IPS-18a (cell line): ENCODE results near the gene SKI.

Experiments used
- H3K27ac ChIP-seq: one replicate; pipeline ENCODE4 v1.5.1; 2013; ENCODE audit warnings: low read length
- H3K27me3 ChIP-seq: one replicate; pipeline ENCODE4 v1.6.1; 2013; ENCODE audit warnings: mild to moderate bottlenecking, low read length; ENCODE audit not compliant: control insufficient read depth, insufficient read depth
- H3K36me3 ChIP-seq: one replicate; pipeline ENCODE4 v1.6.1; 2013; ENCODE audit warnings: low read depth, low read length; ENCODE audit not compliant: control insufficient read depth
- H3K4me1 ChIP-seq: one replicate; pipeline ENCODE4 v1.6.1; 2013; ENCODE audit warnings: low read depth, low read length; ENCODE audit not compliant: control insufficient read depth
- H3K4me3 ChIP-seq: one replicate; pipeline ENCODE4 v1.5.1; 2013; ENCODE audit warnings: low read length
- H3K9ac ChIP-seq: one replicate; pipeline ENCODE4 v1.6.1; 2013; ENCODE audit warnings: mild to moderate bottlenecking, low read length, moderate library complexity
- H3K9me3 ChIP-seq: one replicate; pipeline ENCODE4 v1.6.1; 2013; ENCODE audit warnings: low read depth, low read length; ENCODE audit not compliant: control insufficient read depth

Gene SKI

GRCh38 chr1:2228157-2228594, at the start of gene SKI:
TSS of gene SKI (plus strand) at chr1:2228319. CDS start at chr1:2228767, 448 bp downstream.
- Histone ChIP-seq H3K9me3 (no peaks in the 10 kb centered on the region), H3K27me3 (no peaks in the 10 kb centered on the region), H3K36me3 (no peaks in the 10 kb centered on the region), H3K27ac (no peak within 1 kb of the TSS), H3K4me3 (peak within 1 kb of the TSS; percentile 76), H3K9ac (peak within 1 kb of the TSS; percentile 56), H3K4me1 (peaks cover 10% of the 10 kb centered on the region)

GRCh38 chr1:2178875-2179274, 49.2 kb upstream of the SKI start:
- H3K9ac ChIP-seq = no peak overlapping the region
- no peaks in the 10 kb centered on the region for H3K4me1 ChIP-seq
- H3K36me3 ChIP-seq = no peaks in the 10 kb centered on the region
- no peak overlapping the region for H3K27ac ChIP-seq
- H3K9me3 ChIP-seq = no peaks in the 10 kb centered on the region
- no peaks in the 10 kb centered on the region for H3K27me3 ChIP-seq
- H3K4me3 ChIP-seq = no peak overlapping the region

- no peaks in the 10 kb centered on the region for H3K36me3 ChIP-seq
- no peaks in the 10 kb centered on the region for H3K4me1 ChIP-seq
- H3K27ac ChIP-seq = no peak overlapping the region
- no peaks in the 10 kb centered on the region for H3K9me3 ChIP-seq
- H3K27me3 ChIP-seq = no peaks in the 10 kb centered on the region
- H3K4me3 ChIP-seq = no peak overlapping the region
- no peak overlapping the region for H3K9ac ChIP-seq
These were observed 48.7 kb upstream of the SKI start for GRCh38 chr1:2179283-2180013.

- Histone ChIP-seq H3K27ac (no peak overlapping the region), H3K9ac (no peak overlapping the region)
These were observed 47.5 kb upstream of the SKI start for GRCh38 chr1:2180297-2181245.

GRCh38 chr1:2181271-2181670, 46.8 kb upstream of the SKI start:
- Histone ChIP-seq H3K9ac (no peak overlapping the region), H3K4me1 (no peaks in the 10 kb centered on the region), H3K36me3 (peaks cover 2% of the 10 kb centered on the region), H3K9me3 (no peaks in the 10 kb centered on the region), H3K4me3 (no peak overlapping the region), H3K27me3 (no peaks in the 10 kb centered on the region), H3K27ac (no peak overlapping the region)

More at GRCh38 chr1:2180297-2181245, 47.5 kb upstream of the SKI start:
- Histone ChIP-seq H3K27me3 (no peaks in the 10 kb centered on the region), H3K4me1 (no peaks in the 10 kb centered on the region), H3K4me3 (no peak overlapping the region), H3K36me3 (peaks cover 2% of the 10 kb centered on the region), H3K9me3 (no peaks in the 10 kb centered on the region)

GRCh38 chr1:2181752-2182151, 46.4 kb upstream of the SKI start:
- Histone ChIP-seq H3K9ac (no peak overlapping the region), H3K9me3 (no peaks in the 10 kb centered on the region), H3K27me3 (no peaks in the 10 kb centered on the region), H3K36me3 (peaks cover 2% of the 10 kb centered on the region), H3K4me1 (no peaks in the 10 kb centered on the region), H3K27ac (no peak overlapping the region), H3K4me3 (no peak overlapping the region)

- H3K9me3 ChIP-seq = no peaks in the 10 kb centered on the region
- no peak overlapping the region for H3K27ac ChIP-seq
- H3K27me3 ChIP-seq = no peaks in the 10 kb centered on the region
- H3K4me3 ChIP-seq = no peak overlapping the region
- H3K4me1 ChIP-seq = no peaks in the 10 kb centered on the region
- no peak overlapping the region for H3K9ac ChIP-seq
- peaks cover 2% of the 10 kb centered on the region for H3K36me3 ChIP-seq
These were observed 45.7 kb upstream of the SKI start for GRCh38 chr1:2182376-2182775.

- no peaks in the 10 kb centered on the region for H3K9me3 ChIP-seq
- no peaks in the 10 kb centered on the region for H3K4me1 ChIP-seq
- peaks cover 2% of the 10 kb centered on the region for H3K36me3 ChIP-seq
- no peak overlapping the region for H3K27ac ChIP-seq
- no peak overlapping the region for H3K9ac ChIP-seq
- no peak overlapping the region for H3K4me3 ChIP-seq
- no peaks in the 10 kb centered on the region for H3K27me3 ChIP-seq
These were observed 44.2 kb upstream of the SKI start for GRCh38 chr1:2183937-2184334.

- Histone ChIP-seq H3K27ac (no peak overlapping the region), H3K27me3 (no peaks in the 10 kb centered on the region), H3K9ac (no peak overlapping the region), H3K4me3 (no peak overlapping the region), H3K4me1 (peaks cover 4% of the 10 kb centered on the region), H3K36me3 (peaks cover 2% of the 10 kb centered on the region), H3K9me3 (no peaks in the 10 kb centered on the region)
These were observed 43.6 kb upstream of the SKI start for GRCh38 chr1:2184531-2184930.

GRCh38 chr1:2184934-2185333, 43.2 kb upstream of the SKI start:
- no peak overlapping the region for H3K27ac ChIP-seq
- H3K9ac ChIP-seq = no peak overlapping the region
- no peaks in the 10 kb centered on the region for H3K9me3 ChIP-seq
- H3K4me1 ChIP-seq = peaks cover 4% of the 10 kb centered on the region
- H3K27me3 ChIP-seq = no peaks in the 10 kb centered on the region
- peaks cover 2% of the 10 kb centered on the region for H3K36me3 ChIP-seq
- no peak overlapping the region for H3K4me3 ChIP-seq

- Histone ChIP-seq H3K9me3 (no peaks in the 10 kb centered on the region), H3K27ac (no peak overlapping the region), H3K4me3 (no peak overlapping the region), H3K36me3 (peaks cover 2% of the 10 kb centered on the region), H3K27me3 (no peaks in the 10 kb centered on the region), H3K9ac (no peak overlapping the region), H3K4me1 (peaks cover 8% of the 10 kb centered on the region)
These were observed 42.0 kb upstream of the SKI start for GRCh38 chr1:2185880-2186855.
